Measurements from ENCODE around the gene SCFD1.

- TF ChIP-seq REST (IDR thresholded peaks at IDR 0.05) (no peak), YY1 (IDR thresholded peaks at IDR 0.05) (no peak), RXRA (IDR thresholded peaks at IDR 0.05) (no peak), TAF1 (conservative IDR thresholded peaks at IDR 0.05) (no peak), JUND (IDR thresholded peaks at IDR 0.05) (no peak)
Measured at GRCh38 chr14:30692669-30693068, 70.5 kb downstream of the SCFD1 start.
